ENCODE results near the gene RCAN2.

Gene RCAN2

GRCh38 chr6:46172176-46172575, 319.1 kb downstream of the RCAN2 start:
- H3K27ac ChIP-seq (ENCODE audit: low read length), result no peak overlapping the region
- no peaks in the 10 kb centered on the region for H4K20me1 ChIP-seq (ENCODE audit: insufficient read depth, low read length)
- H3K4me2 ChIP-seq (ENCODE audit: low read depth, low read length), result no peak overlapping the region
- no peak overlapping the region for H3K4me3 ChIP-seq (ENCODE audit: low read length)
- H3F3A ChIP-seq (ENCODE audit: insufficient read depth, low read length), result peaks cover 15% of the 10 kb centered on the region
- no peaks in the 10 kb centered on the region for H3K79me2 ChIP-seq (ENCODE audit: low read length)
- H3K27me3 ChIP-seq (replicated peaks; ENCODE audit: insufficient read depth, low read length), result peaks cover 43% of the 10 kb centered on the region
- DNase-seq, result no peak
- no peak overlapping the region for H2AFZ ChIP-seq (ENCODE audit: low read length)
- TF ChIP-seq EZH2phosphoT487 (IDR thresholded peaks at IDR 0.05; ENCODE audit: low read length), result no peak
- TF ChIP-seq EZH2 (optimal IDR thresholded peaks at IDR 0.05; ENCODE audit: low read depth, low read length), result no peak
- TF ChIP-seq CTCF (IDR thresholded peaks at IDR 0.05; ENCODE audit: low read length), result no peak
- no peaks in the 10 kb centered on the region for H3K36me3 ChIP-seq (replicated peaks; ENCODE audit: insufficient read depth, low read length)
- peaks cover 19% of the 10 kb centered on the region for H3K4me1 ChIP-seq (ENCODE audit: low read length)
- H3K9ac ChIP-seq (ENCODE audit: low read length), result no peak overlapping the region
- no peaks in the 10 kb centered on the region for H3K9me2 ChIP-seq (replicated peaks; ENCODE audit: insufficient read depth, low read length)
- no peaks in the 10 kb centered on the region for H3K9me3 ChIP-seq (replicated peaks; ENCODE audit: insufficient read depth, low read length)
